C4-2B (cell line): Measurements from ENCODE around the gene SRL.

Source experiments
- H3K27ac ChIP-seq: fragments of 450-650 bp; 2 replicates; pipeline ENCODE4 v1.5.1; 2017
- ZFX ChIP-seq: fragments of 450-650 bp; IDR thresholded peaks from 2 replicates; pipeline ENCODE4 v1.6.1; 2017
- TF ChIP-seq, protein P1 (sequence below): fragments of 450-650 bp; conservative IDR thresholded peaks from 2 replicates; pipeline ENCODE4 v1.5.1; 2017; ENCODE audit warnings: mild to moderate bottlenecking

SRL gene

DNA sequence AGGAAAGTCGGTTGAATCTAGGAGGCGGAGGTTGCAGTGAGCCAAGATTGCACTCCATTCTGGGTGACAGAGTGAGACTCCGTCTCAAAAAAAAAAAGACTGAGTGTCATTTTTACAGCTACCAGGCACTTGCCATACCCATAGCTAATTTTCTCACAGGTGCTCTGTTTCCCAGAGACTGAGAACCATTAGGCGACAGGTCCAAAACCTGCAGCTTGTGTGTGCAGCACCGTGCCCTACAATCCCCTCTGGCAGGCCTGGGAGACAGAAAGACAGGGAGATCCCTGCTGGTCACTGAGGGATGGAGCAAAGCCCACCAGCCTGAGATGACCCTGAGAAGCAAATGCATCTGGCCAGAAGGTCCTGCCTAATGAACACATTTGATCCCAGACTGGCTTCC, 28.2 kb upstream of the SRL start:
- H3K27ac ChIP-seq = peak overlapping the region; percentile 95
- no peak for TF ChIP-seq ZFX
- TF ChIP-seq, protein P1, sequence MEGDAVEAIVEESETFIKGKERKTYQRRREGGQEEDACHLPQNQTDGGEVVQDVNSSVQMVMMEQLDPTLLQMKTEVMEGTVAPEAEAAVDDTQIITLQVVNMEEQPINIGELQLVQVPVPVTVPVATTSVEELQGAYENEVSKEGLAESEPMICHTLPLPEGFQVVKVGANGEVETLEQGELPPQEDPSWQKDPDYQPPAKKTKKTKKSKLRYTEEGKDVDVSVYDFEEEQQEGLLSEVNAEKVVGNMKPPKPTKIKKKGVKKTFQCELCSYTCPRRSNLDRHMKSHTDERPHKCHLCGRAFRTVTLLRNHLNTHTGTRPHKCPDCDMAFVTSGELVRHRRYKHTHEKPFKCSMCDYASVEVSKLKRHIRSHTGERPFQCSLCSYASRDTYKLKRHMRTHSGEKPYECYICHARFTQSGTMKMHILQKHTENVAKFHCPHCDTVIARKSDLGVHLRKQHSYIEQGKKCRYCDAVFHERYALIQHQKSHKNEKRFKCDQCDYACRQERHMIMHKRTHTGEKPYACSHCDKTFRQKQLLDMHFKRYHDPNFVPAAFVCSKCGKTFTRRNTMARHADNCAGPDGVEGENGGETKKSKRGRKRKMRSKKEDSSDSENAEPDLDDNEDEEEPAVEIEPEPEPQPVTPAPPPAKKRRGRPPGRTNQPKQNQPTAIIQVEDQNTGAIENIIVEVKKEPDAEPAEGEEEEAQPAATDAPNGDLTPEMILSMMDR = no peak

DNA sequence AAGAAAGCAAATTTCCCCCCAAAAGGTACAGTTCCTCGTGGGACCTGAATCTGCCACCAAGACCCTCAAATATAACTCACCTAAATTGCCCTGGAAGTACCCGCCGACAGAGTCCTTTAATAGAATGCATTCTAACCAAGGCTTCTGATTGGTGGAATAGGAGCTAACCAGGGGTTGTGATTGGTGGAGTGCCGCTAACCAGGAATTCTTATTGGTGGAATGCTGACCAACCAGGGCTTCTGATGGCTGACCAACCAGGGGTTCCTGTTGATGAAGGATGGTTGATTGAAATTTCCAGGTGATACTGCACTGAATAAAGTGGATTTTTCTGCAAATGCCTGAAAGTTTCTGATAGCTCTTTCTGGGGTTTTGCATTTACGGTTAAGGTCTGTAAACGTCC, 24.5 kb upstream of the SRL start:
- TF ChIP-seq ZFX = no peak
- TF ChIP-seq, protein P1 = no peak
- H3K27ac ChIP-seq = no peak overlapping the region

GRCh38 chr16:4265676-4266075, 23.8 kb upstream of the SRL start:
- H3K27ac ChIP-seq = no peak overlapping the region
- TF ChIP-seq, protein P1 = no peak
- no peak for TF ChIP-seq ZFX

- no peak for TF ChIP-seq ZFX
- TF ChIP-seq, protein P1 = no peak
- no peak overlapping the region for H3K27ac ChIP-seq
These were observed 22.7 kb upstream of the SRL start for GRCh38 chr16:4264546-4264945.

DNA sequence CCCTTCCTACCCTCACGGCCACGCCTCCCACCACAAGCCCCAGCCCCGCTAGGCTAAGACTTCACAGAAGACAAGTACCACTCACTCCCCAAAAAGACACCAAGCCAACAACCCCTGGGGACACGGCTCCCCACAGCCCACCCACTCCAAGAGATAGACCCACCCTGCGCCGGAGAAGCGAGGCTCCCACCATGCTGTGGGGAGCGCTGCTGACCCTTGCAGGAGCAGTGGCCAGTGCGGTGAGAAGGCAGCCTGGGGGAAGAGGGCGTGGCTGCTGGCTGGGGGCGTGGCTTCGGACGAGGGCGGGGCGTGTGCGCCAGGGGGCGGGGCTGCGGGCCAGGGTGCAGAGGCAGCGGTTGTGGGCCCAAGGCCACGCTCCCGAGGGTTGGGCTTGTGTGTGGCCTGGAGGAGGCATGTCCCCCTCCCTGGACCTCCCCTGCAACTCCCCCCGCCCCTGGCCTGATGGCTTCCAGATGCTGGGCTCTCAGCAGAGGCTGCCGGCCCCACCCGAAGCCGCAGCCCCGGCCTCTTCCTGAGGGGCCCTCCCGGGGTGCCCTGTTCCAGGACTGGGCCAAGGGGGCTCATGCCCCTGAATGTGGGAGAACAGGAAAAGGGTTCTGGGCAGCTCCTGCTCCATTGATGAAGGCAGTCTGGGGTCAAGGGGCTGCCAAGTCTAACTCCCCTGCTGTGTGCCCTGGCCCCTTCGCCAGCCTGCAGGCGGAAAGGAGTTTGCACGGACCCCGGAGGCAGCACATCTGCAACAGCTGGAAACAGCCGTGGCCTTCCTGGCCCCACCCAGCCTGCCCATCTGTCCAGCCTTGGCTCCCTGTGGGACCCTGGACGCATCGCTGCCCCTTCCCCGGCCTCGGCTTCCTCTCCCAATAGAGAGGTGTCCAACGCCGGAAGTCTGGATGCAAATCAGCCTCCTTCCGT, 21.9 kb upstream of the SRL start:
- H3K27ac ChIP-seq = no peak overlapping the region
- TF ChIP-seq ZFX = no peak
- TF ChIP-seq, protein P1 = no peak

DNA sequence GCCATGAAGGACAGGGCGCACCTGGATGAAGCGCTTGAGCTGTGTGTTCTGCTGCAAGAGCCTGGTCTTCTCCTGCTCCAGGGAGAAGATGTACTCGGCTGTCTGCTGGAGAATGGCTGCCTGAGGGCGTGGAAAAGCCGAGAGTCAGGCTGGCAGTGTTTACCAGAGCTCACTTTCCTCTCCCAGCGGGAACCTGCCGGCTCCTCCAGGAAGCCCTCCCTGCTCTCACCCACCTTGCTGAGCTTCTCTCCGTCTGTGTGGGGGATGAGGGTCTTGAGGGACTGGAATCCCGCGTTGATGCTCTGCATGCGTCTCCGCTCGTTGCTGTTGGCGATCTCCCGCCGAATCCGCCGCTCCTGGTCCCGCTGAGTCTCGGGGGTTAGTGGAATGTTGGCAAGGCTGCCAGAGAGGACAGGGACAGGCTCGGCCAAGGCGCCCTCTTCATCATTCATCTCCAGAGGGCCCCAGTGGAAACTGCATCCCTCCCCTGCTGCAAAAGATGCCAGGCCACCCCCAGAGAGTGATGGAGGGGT, 20.5 kb upstream of the SRL start:
- no peak overlapping the region for H3K27ac ChIP-seq
- TF ChIP-seq ZFX = no peak
- TF ChIP-seq, protein P1 = no peak

GRCh38 chr16:4261557-4262172, 19.8 kb upstream of the SRL start:
- no peak overlapping the region for H3K27ac ChIP-seq
- TF ChIP-seq, protein P1 = peak; percentile 78
- no peak for TF ChIP-seq ZFX
